ENCODE results near the gene ENKD1. TPM values are rescaled to one million over a fixed set of nuclear protein-coding genes. Genes with fewer than 3 reads are reported as not detected.
A peak's percentile ranks its signal among the peaks of the same experiment; 100 is the strongest.

ENKD1 gene
- total RNA-seq, 5 donors from 2014 or later (not counting 1 experiment from before 2014, with no cell fraction given), result 4.2 to 12.1 (median 10.1) TPM

GRCh38 chr16:67667453-67667816 lies 885 bp upstream of the ENKD1 start:
- no peaks in the 10 kb centered on the region for H3K9me3 Mint-ChIP-seq
- no peaks in the 10 kb centered on the region for H3K9me3 ChIP-seq
- peak overlapping the region; percentile 43 for H3K27ac ChIP-seq (ENCODE audit: low read length)
- peak overlapping the region; percentile 57 to 73 for H3K27ac Mint-ChIP-seq
- H3K4me3 Mint-ChIP-seq, result peak overlapping the region; percentile 79 to 87 (median 84)
- WGBS (ENCODE audit: insufficient coverage), result 49% methylated on average over 6 of the region's 10 CpGs
- ChIA-PET CTCF (interaction anchor here (0.5 to 2.8 kb wide), 12 partner anchors 8 to 837 kb away, joined by 3 to 15 read pairs (median 4); partner anchors contain the start of genes CARMIL2 (in 2 of the 2), ATP6V0D1 (in 1 of the 2), DDX28 (in 1 of the 2) and DUS2 (in 1 of the 2)), POLR2A (interaction anchor here in 1 of 2 donors (0.6 kb wide), 1 partner anchor 87 kb away, joined by 4 read pairs; no protein-coding TSS in a partner anchor)
- no peaks in the 10 kb centered on the region for H3K36me3 ChIP-seq (ENCODE audit: control insufficient read depth in 2 of 2, extremely low read depth in 1 of 2, insufficient read depth in 1 of 2, low read length in 1 of 2)
- H3K4me1 Mint-ChIP-seq, result peaks cover 8 to 35% (median 19%) of the 10 kb centered on the region in 3 donors
- DNase-seq (no peak), ATAC-seq (replicated peaks in 1 of 4) (no peak)
- H3K27me3 Mint-ChIP-seq, result no peaks in the 10 kb centered on the region
- H3K4me3 ChIP-seq (ENCODE audit: control insufficient read depth in 1 of 2, extremely low read depth in 1 of 2, low read length in 1 of 2), result peak overlapping the region; percentile 63 to 64
- H3K27me3 ChIP-seq (replicated peaks in 1 of 2; ENCODE audit: control insufficient read depth in 2 of 2, extremely low read depth in 1 of 2, insufficient read depth in 2 of 2, low read length in 1 of 2), result no peaks in the 10 kb centered on the region
- H3K4me1 ChIP-seq (ENCODE audit: control insufficient read depth in 1 of 2, extremely low read depth in 1 of 2, insufficient read depth in 2 of 2, low read length in 2 of 2), result peaks cover 5 to 26% of the 10 kb centered on the region in 2 experiments
- H3K36me3 Mint-ChIP-seq, result no peaks in the 10 kb centered on the region

GRCh38 chr16:67666032-67666551 lies 458 bp downstream of the ENKD1 start:
- no peak overlapping the region for H3K27ac ChIP-seq (ENCODE audit: low read length)

DNA sequence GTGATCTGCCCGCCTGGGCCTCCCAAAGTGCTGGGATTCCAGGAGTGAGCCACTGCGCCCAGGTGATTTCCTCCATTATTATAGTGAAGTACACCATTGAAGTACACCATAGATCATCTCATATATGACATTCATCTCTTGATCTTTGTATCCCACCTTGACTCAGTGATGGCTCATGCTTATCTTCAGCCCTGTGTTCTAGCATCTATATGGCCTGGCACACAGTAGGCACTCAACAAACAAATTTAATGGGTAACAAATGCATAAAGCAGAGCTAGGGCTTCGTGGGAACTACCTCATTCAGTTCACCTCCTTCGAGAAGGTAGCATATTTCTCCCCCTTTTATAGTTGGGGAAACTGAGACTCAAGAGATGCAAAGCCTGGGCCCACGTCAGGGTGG lies 952 bp downstream of the ENKD1 start:
- no peak overlapping the region for H3K27ac Mint-ChIP-seq
- peak overlapping the region; percentile 25 to 63 for H3K4me3 ChIP-seq (ENCODE audit: control insufficient read depth in 1 of 2, extremely low read depth in 1 of 2, low read length in 1 of 2)

More at GRCh38 chr16:67666032-67666551, 458 bp downstream of the ENKD1 start:
- no peak overlapping the region for H3K27ac Mint-ChIP-seq
- CTCF ChIA-PET, result interaction anchor here (0.6 to 2.8 kb wide), 3 partner anchors 119 to 175 kb away, joined by 4 to 15 read pairs (median 14); no protein-coding TSS in a partner anchor
- peak overlapping the region; percentile 64 to 87 (median 74) for H3K4me3 Mint-ChIP-seq
- peaks cover 15 to 42% (median 23%) of the 10 kb centered on the region in 3 donors for H3K4me1 Mint-ChIP-seq
- H3K9me3 ChIP-seq, result no peaks in the 10 kb centered on the region
- H3K4me1 ChIP-seq (ENCODE audit: control insufficient read depth in 1 of 2, extremely low read depth in 1 of 2, insufficient read depth in 2 of 2, low read length in 2 of 2), result peaks cover 5 to 38% of the 10 kb centered on the region in 2 experiments
- DNase-seq (peak in 1 of 35 experiments; percentile 26), ATAC-seq (replicated peaks in 1 of 4) (peak in 1 of 4 experiments; percentile 7)
- no peaks in the 10 kb centered on the region for H3K36me3 ChIP-seq (ENCODE audit: control insufficient read depth in 2 of 2, extremely low read depth in 1 of 2, insufficient read depth in 1 of 2, low read length in 1 of 2)
- no peaks in the 10 kb centered on the region for H3K27me3 Mint-ChIP-seq
- POLR2A ChIA-PET, result interaction anchor here (0.5 to 0.9 kb wide), 2 partner anchors 183 to 229 kb away, joined by 3 read pairs; no protein-coding TSS in a partner anchor
- H3K36me3 Mint-ChIP-seq, result no peaks in the 10 kb centered on the region
- no peaks in the 10 kb centered on the region for H3K9me3 Mint-ChIP-seq
- peak overlapping the region; percentile 25 to 63 for H3K4me3 ChIP-seq (ENCODE audit: control insufficient read depth in 1 of 2, extremely low read depth in 1 of 2, low read length in 1 of 2)
- WGBS (ENCODE audit: insufficient coverage), result 3% methylated on average over 45 of the region's 46 CpGs
- H3K27me3 ChIP-seq (replicated peaks in 1 of 2; ENCODE audit: control insufficient read depth in 2 of 2, extremely low read depth in 1 of 2, insufficient read depth in 2 of 2, low read length in 1 of 2), result no peaks in the 10 kb centered on the region

DNA sequence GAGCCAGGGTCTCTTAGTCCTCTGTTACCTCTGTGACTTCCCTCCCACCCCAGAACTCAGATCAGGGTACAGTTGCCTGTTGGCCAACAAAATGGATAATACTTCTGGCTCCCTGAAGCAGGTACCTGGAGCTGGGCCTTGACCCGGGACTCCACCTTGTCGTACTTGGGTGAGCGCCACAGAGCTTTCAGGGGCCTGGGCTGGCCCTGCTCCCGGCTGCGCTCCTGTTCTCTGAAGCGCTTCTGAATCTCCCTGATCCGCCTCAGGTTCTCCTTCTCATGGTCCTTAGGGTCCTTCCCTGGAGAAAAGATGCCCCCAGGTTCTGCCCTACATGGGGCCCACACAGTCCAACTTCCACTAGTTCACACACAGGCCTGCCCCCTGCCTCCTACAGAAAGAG lies 1.7 kb downstream of the ENKD1 start:
- Mint-ChIP-seq H3K4me1 (peaks cover 17 to 43% (median 25%) of the 10 kb centered on the region in 3 donors), H3K27me3 (no peaks in the 10 kb centered on the region), H3K27ac (no peak overlapping the region), H3K4me3 (peak overlapping the region in 2 of 3 donors; percentile 34 to 74), H3K36me3 (no peaks in the 10 kb centered on the region), H3K9me3 (no peaks in the 10 kb centered on the region)
- H3K4me1 ChIP-seq (ENCODE audit: control insufficient read depth in 1 of 2, extremely low read depth in 1 of 2, insufficient read depth in 2 of 2, low read length in 2 of 2), result peaks cover 5 to 41% of the 10 kb centered on the region in 2 experiments
- ChIA-PET POLR2A (no interaction called here), CTCF (no interaction called here)
- H3K9me3 ChIP-seq, result no peaks in the 10 kb centered on the region
- H3K27ac ChIP-seq (ENCODE audit: low read length), result no peak overlapping the region
- 98% methylated on average over 7 of the region's 7 CpGs for WGBS (ENCODE audit: insufficient coverage)
- no peak for DNase-seq
- ATAC-seq (replicated peaks in 1 of 4), result no peak
- H3K36me3 ChIP-seq (ENCODE audit: control insufficient read depth in 2 of 2, extremely low read depth in 1 of 2, insufficient read depth in 1 of 2, low read length in 1 of 2), result no peaks in the 10 kb centered on the region
- no peaks in the 10 kb centered on the region for H3K27me3 ChIP-seq (replicated peaks in 1 of 2; ENCODE audit: control insufficient read depth in 2 of 2, extremely low read depth in 1 of 2, insufficient read depth in 2 of 2, low read length in 1 of 2)
- no peak overlapping the region for H3K4me3 ChIP-seq (ENCODE audit: control insufficient read depth in 1 of 2, extremely low read depth in 1 of 2, low read length in 1 of 2)

More for the DNA sequence above, 952 bp downstream of the ENKD1 start:
- no CpG with 5 or more reads among the region's 5 CpGs for WGBS (ENCODE audit: insufficient coverage)
- H3K27ac ChIP-seq (ENCODE audit: low read length), result no peak overlapping the region
- Mint-ChIP-seq H3K4me3 (peak overlapping the region; percentile 64 to 87 (median 74)), H3K4me1 (peaks cover 17 to 43% (median 25%) of the 10 kb centered on the region in 3 donors), H3K27me3 (no peaks in the 10 kb centered on the region), H3K9me3 (no peaks in the 10 kb centered on the region), H3K36me3 (no peaks in the 10 kb centered on the region)
- H3K27me3 ChIP-seq (replicated peaks in 1 of 2; ENCODE audit: control insufficient read depth in 2 of 2, extremely low read depth in 1 of 2, insufficient read depth in 2 of 2, low read length in 1 of 2), result no peaks in the 10 kb centered on the region
- no peaks in the 10 kb centered on the region for H3K9me3 ChIP-seq
- ChIA-PET CTCF (no interaction called here), POLR2A (interaction anchor here in 1 of 2 donors (0.9 kb wide), 1 partner anchor 183 kb away, joined by 3 read pairs; no protein-coding TSS in a partner anchor)
- H3K36me3 ChIP-seq (ENCODE audit: control insufficient read depth in 2 of 2, extremely low read depth in 1 of 2, insufficient read depth in 1 of 2, low read length in 1 of 2), result no peaks in the 10 kb centered on the region
- ATAC-seq (replicated peaks in 1 of 4) (no peak), DNase-seq (no peak)
- H3K4me1 ChIP-seq (ENCODE audit: control insufficient read depth in 1 of 2, extremely low read depth in 1 of 2, insufficient read depth in 2 of 2, low read length in 2 of 2), result peaks cover 5 to 41% of the 10 kb centered on the region in 2 experiments

- ATAC-seq (replicated peaks in 1 of 4), result no peak
- H3K4me3 ChIP-seq (ENCODE audit: control insufficient read depth in 1 of 2, extremely low read depth in 1 of 2, low read length in 1 of 2), result no peak overlapping the region
- H3K27ac Mint-ChIP-seq, result peak overlapping the region; percentile 1 to 34
- peaks cover 23 to 48% (median 25%) of the 10 kb centered on the region in 3 donors for H3K4me1 Mint-ChIP-seq
- H3K9me3 Mint-ChIP-seq, result no peaks in the 10 kb centered on the region
- H3K27ac ChIP-seq (ENCODE audit: low read length), result no peak overlapping the region
- no peaks in the 10 kb centered on the region for H3K36me3 Mint-ChIP-seq
- WGBS (ENCODE audit: insufficient coverage), result 85% methylated on average over 4 of the region's 4 CpGs
- no peaks in the 10 kb centered on the region for H3K36me3 ChIP-seq (ENCODE audit: control insufficient read depth in 2 of 2, extremely low read depth in 1 of 2, insufficient read depth in 1 of 2, low read length in 1 of 2)
- H3K27me3 Mint-ChIP-seq, result no peaks in the 10 kb centered on the region
- DNase-seq, result no peak
- CTCF ChIA-PET, result interaction anchor here (0.5 to 0.6 kb wide), 2 partner anchors 68 to 366 kb away, joined by 3 read pairs; no protein-coding TSS in a partner anchor
- POLR2A ChIA-PET, result no interaction called here
- H3K9me3 ChIP-seq, result no peaks in the 10 kb centered on the region
- peak overlapping the region in 1 of 3 donors; percentile 5 for H3K4me3 Mint-ChIP-seq
- no peaks in the 10 kb centered on the region for H3K27me3 ChIP-seq (replicated peaks in 1 of 2; ENCODE audit: control insufficient read depth in 2 of 2, extremely low read depth in 1 of 2, insufficient read depth in 2 of 2, low read length in 1 of 2)
- peaks cover 5 to 46% of the 10 kb centered on the region in 2 experiments for H3K4me1 ChIP-seq (ENCODE audit: control insufficient read depth in 1 of 2, extremely low read depth in 1 of 2, insufficient read depth in 2 of 2, low read length in 2 of 2)
Observed at GRCh38 chr16:67664258-67664657, 2.3 kb downstream of the ENKD1 start.

- Mint-ChIP-seq H3K27me3 (no peaks in the 10 kb centered on the region), H3K4me3 (no peak overlapping the region), H3K4me1 (peaks cover 27 to 49% (median 28%) of the 10 kb centered on the region in 3 donors), H3K36me3 (no peaks in the 10 kb centered on the region), H3K27ac (peak overlapping the region in 1 of 2 donors; percentile 1), H3K9me3 (no peaks in the 10 kb centered on the region)
- Histone ChIP-seq H3K4me1 (ENCODE audit: control insufficient read depth in 1 of 2, extremely low read depth in 1 of 2, insufficient read depth in 2 of 2, low read length in 2 of 2) (peaks cover 8 to 50% of the 10 kb centered on the region in 2 experiments), H3K9me3 (no peaks in the 10 kb centered on the region), H3K4me3 (ENCODE audit: control insufficient read depth in 1 of 2, extremely low read depth in 1 of 2, low read length in 1 of 2) (no peak overlapping the region), H3K27me3 (replicated peaks in 1 of 2; ENCODE audit: control insufficient read depth in 2 of 2, extremely low read depth in 1 of 2, insufficient read depth in 2 of 2, low read length in 1 of 2) (no peaks in the 10 kb centered on the region), H3K27ac (ENCODE audit: low read length) (no peak overlapping the region), H3K36me3 (ENCODE audit: control insufficient read depth in 2 of 2, extremely low read depth in 1 of 2, insufficient read depth in 1 of 2, low read length in 1 of 2) (no peaks in the 10 kb centered on the region)
- WGBS (ENCODE audit: insufficient coverage), result 88% methylated on average over 4 of the region's 6 CpGs
- DNase-seq (no peak), ATAC-seq (replicated peaks in 1 of 4) (no peak)
- ChIA-PET POLR2A (no interaction called here), CTCF (interaction anchor here (0.5 to 0.6 kb wide), 2 partner anchors 68 to 366 kb away, joined by 3 read pairs; no protein-coding TSS in a partner anchor)
Observed at GRCh38 chr16:67663877-67664222, 2.7 kb downstream of the ENKD1 start.

Measured in T-cell (primary cell).